Measurements from ENCODE around the gene BSN. TPM values are rescaled to one million over a fixed set of nuclear protein-coding genes. Genes with fewer than 3 reads are reported as not detected.
A peak's percentile ranks its signal among the peaks of the same experiment; 100 is the strongest.
"Not testable (repeated sequence)": the region's sequence is repeated elsewhere in the genome, so short reads cannot be mapped to it uniquely, and the experiment has no call there.

The BSN gene
- total RNA-seq, 2 experiments from 2014 or later: 0.03 to 0.27 TPM

GRCh38 chr3:49683162-49683561 is 128.9 kb downstream of the BSN start:
- H3K4me3 ChIP-seq (ENCODE audit: low read depth, low read length, poor library complexity, severe bottlenecking): no peak overlapping the region
- TF ChIP-seq EZH2phosphoT487 (IDR thresholded peaks at IDR 0.05; ENCODE audit: borderline replicate concordance, low read depth, low read length): no peak
- H3K4me2 ChIP-seq (ENCODE audit: low read length): no peak overlapping the region
- no peaks in the 10 kb centered on the region for H3K9me2 ChIP-seq (ENCODE audit: insufficient read depth, low read length)
- no peaks in the 10 kb centered on the region for H3K9me3 ChIP-seq (ENCODE audit: low read length)
- no peak for DNase-seq (ENCODE audit: low spot score)
- H3K79me2 ChIP-seq (ENCODE audit: insufficient read depth, low read depth, low read length): no peaks in the 10 kb centered on the region
- intact Hi-C loops (cut with micrococcal nuclease; ENCODE audit: unreplicated experiment): no loop called here
- ChIA-PET CTCF (ENCODE audit: unreplicated experiment) (no interaction called here), POLR2A (no interaction called here)
- TSS peak; percentile 50 for BruUV-seq (replicated peaks)
- H3K27ac ChIP-seq (ENCODE audit: low read depth, low read length, poor library complexity, severe bottlenecking): no peak overlapping the region
- H3K36me3 ChIP-seq (ENCODE audit: insufficient read depth, low read length): peaks cover 56% of the 10 kb centered on the region; the same call in 1 of the 2 replicates
- H3K4me1 ChIP-seq (ENCODE audit: insufficient read depth, low read length, poor library complexity, severe bottlenecking): no peaks in the 10 kb centered on the region
- no peak overlapping the region for H2AFZ ChIP-seq (ENCODE audit: low read length)
- H4K20me1 ChIP-seq (ENCODE audit: insufficient read depth, low read length): no peaks in the 10 kb centered on the region

DNA sequence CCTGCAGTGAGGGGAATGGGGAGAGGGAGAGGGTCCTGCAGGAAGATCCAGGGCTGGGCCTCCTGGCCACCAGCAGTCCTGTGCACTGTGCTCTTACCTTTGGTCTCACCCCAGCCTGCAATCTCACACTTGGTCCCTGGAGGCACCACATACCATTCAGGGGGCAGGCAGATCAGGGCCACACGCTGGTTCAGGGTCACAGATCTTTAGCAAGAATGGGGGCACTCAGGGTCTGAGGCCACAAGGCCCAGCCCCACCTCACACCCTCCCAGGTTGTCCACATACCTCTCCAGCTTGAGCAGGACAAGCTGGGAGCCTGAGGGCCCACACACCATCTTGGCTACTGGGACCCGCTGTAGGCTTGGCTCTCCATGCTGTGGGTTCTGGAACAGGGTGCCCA is 130.2 kb downstream of the BSN start:
- H3K9me3 ChIP-seq (ENCODE audit: low read length); H3K4me3 ChIP-seq (ENCODE audit: low read depth, low read length, poor library complexity, severe bottlenecking); BruUV-seq (replicated peaks); H2AFZ ChIP-seq (ENCODE audit: low read length); H3K4me1 ChIP-seq (ENCODE audit: insufficient read depth, low read length, poor library complexity, severe bottlenecking); H3K9me2 ChIP-seq (ENCODE audit: insufficient read depth, low read length); intact Hi-C loops (cut with micrococcal nuclease; ENCODE audit: unreplicated experiment); CTCF ChIA-PET (ENCODE audit: unreplicated experiment); DNase-seq (ENCODE audit: low spot score); H4K20me1 ChIP-seq (ENCODE audit: insufficient read depth, low read length); H3K4me2 ChIP-seq (ENCODE audit: low read length); POLR2A ChIA-PET; H3K79me2 ChIP-seq (ENCODE audit: insufficient read depth, low read depth, low read length); H3K27ac ChIP-seq (ENCODE audit: low read depth, low read length, poor library complexity, severe bottlenecking): not testable (repeated sequence)
- peaks cover 43% of the 10 kb centered on the region; the same call in 1 of the 2 replicates for H3K36me3 ChIP-seq (ENCODE audit: insufficient read depth, low read length)

GRCh38 chr3:49685103-49685502 is 130.8 kb downstream of the BSN start:
- BruUV-seq (replicated peaks); intact Hi-C loops (cut with micrococcal nuclease; ENCODE audit: unreplicated experiment); H3K9me2 ChIP-seq (ENCODE audit: insufficient read depth, low read length); H4K20me1 ChIP-seq (ENCODE audit: insufficient read depth, low read length); H3K79me2 ChIP-seq (ENCODE audit: insufficient read depth, low read depth, low read length); H3K4me2 ChIP-seq (ENCODE audit: low read length); H3K4me1 ChIP-seq (ENCODE audit: insufficient read depth, low read length, poor library complexity, severe bottlenecking); POLR2A ChIA-PET; CTCF ChIA-PET (ENCODE audit: unreplicated experiment); DNase-seq (ENCODE audit: low spot score); H3K4me3 ChIP-seq (ENCODE audit: low read depth, low read length, poor library complexity, severe bottlenecking); H3K27ac ChIP-seq (ENCODE audit: low read depth, low read length, poor library complexity, severe bottlenecking); H3K9me3 ChIP-seq (ENCODE audit: low read length); H2AFZ ChIP-seq (ENCODE audit: low read length): not testable (repeated sequence)
- H3K36me3 ChIP-seq (ENCODE audit: insufficient read depth, low read length): peaks cover 36% of the 10 kb centered on the region; the same call in 1 of the 2 replicates

- intact Hi-C loops (cut with micrococcal nuclease; ENCODE audit: unreplicated experiment); H3K4me3 ChIP-seq (ENCODE audit: low read depth, low read length, poor library complexity, severe bottlenecking): not testable (repeated sequence)
Observed at GRCh38 chr3:49685846-49686245, 131.6 kb downstream of the BSN start.

DNA sequence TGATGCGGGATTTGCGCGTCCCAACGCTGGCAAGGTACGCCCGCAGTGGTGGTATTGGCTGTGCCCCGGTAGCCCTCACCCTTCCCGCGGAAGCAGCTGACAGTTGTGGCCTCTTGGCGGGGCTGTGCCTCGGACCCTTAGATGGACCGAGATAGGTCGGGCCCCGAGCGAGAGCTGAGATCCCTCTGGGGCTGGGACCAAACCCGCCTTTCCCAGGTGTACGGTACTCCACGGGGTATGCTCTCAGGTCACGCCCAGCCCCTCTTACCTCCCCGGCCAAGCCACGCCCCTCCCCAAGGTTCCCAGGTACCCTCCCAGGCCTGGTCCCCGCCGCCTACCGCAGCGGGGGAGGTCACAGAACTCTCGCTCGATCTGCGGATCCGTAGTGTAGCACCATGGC is 132.1 kb downstream of the BSN start:
- H3K9me3 ChIP-seq (ENCODE audit: low read length); BruUV-seq (replicated peaks): not testable (repeated sequence)

More at GRCh38 chr3:49685846-49686245, 131.6 kb downstream of the BSN start:
- POLR2A ChIA-PET; H3K9me3 ChIP-seq (ENCODE audit: low read length); BruUV-seq (replicated peaks); DNase-seq (ENCODE audit: low spot score); H4K20me1 ChIP-seq (ENCODE audit: insufficient read depth, low read length); H2AFZ ChIP-seq (ENCODE audit: low read length); H3K9me2 ChIP-seq (ENCODE audit: insufficient read depth, low read length); H3K4me2 ChIP-seq (ENCODE audit: low read length); H3K27ac ChIP-seq (ENCODE audit: low read depth, low read length, poor library complexity, severe bottlenecking); CTCF ChIA-PET (ENCODE audit: unreplicated experiment); H3K79me2 ChIP-seq (ENCODE audit: insufficient read depth, low read depth, low read length): not testable (repeated sequence)
- Histone ChIP-seq H3K36me3 (ENCODE audit: insufficient read depth, low read length) (peaks cover 29% of the 10 kb centered on the region; the same call in 1 of the 2 replicates), H3K4me1 (ENCODE audit: insufficient read depth, low read length, poor library complexity, severe bottlenecking) (peaks cover 10% of the 10 kb centered on the region)

DNA sequence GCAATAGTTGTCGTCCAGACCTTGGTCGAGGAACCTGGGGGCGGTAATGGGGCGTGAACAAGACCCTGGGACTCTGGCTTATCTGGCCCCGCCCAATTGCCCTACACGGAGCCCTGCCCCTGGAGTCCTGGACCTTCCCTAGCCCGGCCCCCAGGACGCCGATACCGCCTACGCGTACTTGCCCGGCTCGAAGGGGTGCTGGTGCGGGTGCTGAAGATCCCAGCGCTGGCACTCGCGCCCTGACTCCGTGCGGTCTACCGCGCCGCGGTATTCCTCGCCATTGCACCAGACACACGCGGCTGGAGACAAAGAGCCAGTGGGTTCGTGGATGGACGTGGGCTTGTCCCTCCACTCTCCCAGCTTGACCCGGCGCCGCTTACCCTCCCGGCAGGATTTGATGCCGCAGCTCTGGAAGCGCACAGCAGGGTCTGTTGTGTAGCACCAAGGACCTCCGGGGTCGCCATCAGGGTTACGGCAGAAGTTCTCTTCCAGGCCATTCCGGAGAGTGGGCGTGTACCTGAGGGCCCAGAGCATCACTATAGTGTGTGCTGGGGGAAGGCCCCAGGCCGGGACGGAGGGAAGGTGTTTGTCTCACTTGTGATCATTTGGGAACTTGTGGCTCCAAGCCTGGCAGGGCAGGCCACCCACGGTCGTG is 132.6 kb downstream of the BSN start:
- CTCF ChIA-PET (ENCODE audit: unreplicated experiment); BruUV-seq (replicated peaks); H3K9me3 ChIP-seq (ENCODE audit: low read length); H2AFZ ChIP-seq (ENCODE audit: low read length); H3K9me2 ChIP-seq (ENCODE audit: insufficient read depth, low read length); H3K4me2 ChIP-seq (ENCODE audit: low read length); H3K79me2 ChIP-seq (ENCODE audit: insufficient read depth, low read depth, low read length); DNase-seq (ENCODE audit: low spot score); H3K27ac ChIP-seq (ENCODE audit: low read depth, low read length, poor library complexity, severe bottlenecking); POLR2A ChIA-PET; H4K20me1 ChIP-seq (ENCODE audit: insufficient read depth, low read length); H3K4me3 ChIP-seq (ENCODE audit: low read depth, low read length, poor library complexity, severe bottlenecking); intact Hi-C loops (cut with micrococcal nuclease; ENCODE audit: unreplicated experiment): not testable (repeated sequence)
- peaks cover 11% of the 10 kb centered on the region for H3K4me1 ChIP-seq (ENCODE audit: insufficient read depth, low read length, poor library complexity, severe bottlenecking)
- H3K36me3 ChIP-seq (ENCODE audit: insufficient read depth, low read length): peaks cover 18% of the 10 kb centered on the region; the same call in 1 of the 2 replicates

More for the DNA sequence above, 132.1 kb downstream of the BSN start:
- H4K20me1 ChIP-seq (ENCODE audit: insufficient read depth, low read length); H3K27ac ChIP-seq (ENCODE audit: low read depth, low read length, poor library complexity, severe bottlenecking); H3K4me3 ChIP-seq (ENCODE audit: low read depth, low read length, poor library complexity, severe bottlenecking); H2AFZ ChIP-seq (ENCODE audit: low read length); H3K4me2 ChIP-seq (ENCODE audit: low read length); H3K79me2 ChIP-seq (ENCODE audit: insufficient read depth, low read depth, low read length); DNase-seq (ENCODE audit: low spot score); POLR2A ChIA-PET; intact Hi-C loops (cut with micrococcal nuclease; ENCODE audit: unreplicated experiment); CTCF ChIA-PET (ENCODE audit: unreplicated experiment); H3K9me2 ChIP-seq (ENCODE audit: insufficient read depth, low read length): not testable (repeated sequence)
- peaks cover 11% of the 10 kb centered on the region for H3K4me1 ChIP-seq (ENCODE audit: insufficient read depth, low read length, poor library complexity, severe bottlenecking)
- H3K36me3 ChIP-seq (ENCODE audit: insufficient read depth, low read length): peaks cover 24% of the 10 kb centered on the region; the same call in 1 of the 2 replicates

All from OCI-LY7 (cell line).